ENCODE data around the gene HDAC4.

- TF ChIP-seq YY1 (IDR thresholded peaks at IDR 0.05; ENCODE audit: insufficient read depth, insufficient read length) = no peak
- TF ChIP-seq SUZ12 (IDR thresholded peaks at IDR 0.05; ENCODE audit: extremely low read depth, insufficient read depth, insufficient read length) = no peak
Observed at GRCh38 chr2:239005586-239005985, 395.2 kb downstream of the HDAC4 start.
